HG03439 (cell line): ENCODE measurements around the gene FTH1.

Source experiments
- ATAC-seq: cut with Tn5 transposase; IDR thresholded peaks from one replicate; pipeline ENCODE4 v1.9.1; 2021; ENCODE audit warnings: mild to moderate bottlenecking, moderate library complexity; ENCODE audit not compliant: unreplicated experiment

FTH1 gene

DNA sequence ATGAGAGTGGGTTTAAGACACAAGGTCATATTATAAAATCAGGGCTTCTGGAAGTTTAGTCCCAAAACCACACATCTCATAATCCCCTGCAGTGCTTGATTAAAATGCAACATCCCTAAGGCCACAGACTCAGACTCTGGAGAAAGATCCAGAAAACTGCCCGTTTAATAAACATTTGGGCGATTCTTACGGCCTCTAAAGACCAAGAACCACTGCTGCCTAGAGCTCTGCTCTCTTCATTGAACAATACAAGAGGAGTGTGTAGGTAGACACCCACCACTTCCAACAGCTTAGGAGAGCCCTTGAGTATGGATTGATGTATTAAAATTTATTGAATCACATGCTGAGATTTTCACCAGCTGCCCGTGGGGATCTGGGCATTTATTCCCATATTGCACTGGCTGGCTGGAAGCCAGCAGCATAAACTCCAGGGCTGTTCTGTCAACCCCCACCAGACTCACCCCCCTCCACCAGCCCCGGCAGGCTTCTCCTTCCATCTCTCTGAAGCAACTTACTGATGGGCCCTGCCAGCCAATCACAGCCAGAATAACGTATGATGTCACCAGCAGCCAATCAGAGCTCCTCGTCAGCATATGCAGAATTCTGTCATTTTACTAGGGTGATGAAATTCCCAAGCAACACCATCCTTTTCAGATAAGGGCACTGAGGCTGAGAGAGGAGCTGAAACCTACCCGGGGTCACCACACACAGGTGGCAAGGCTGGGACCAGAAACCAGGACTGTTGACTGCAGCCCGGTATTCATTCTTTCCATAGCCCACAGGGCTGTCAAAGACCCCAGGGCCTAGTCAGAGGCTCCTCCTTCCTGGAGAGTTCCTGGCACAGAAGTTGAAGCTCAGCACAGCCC, 18.0 kb downstream of the FTH1 start:
- ATAC-seq = no peak

GRCh38 chr11:61948505-61948904, 18.9 kb downstream of the FTH1 start:
- ATAC-seq = no peak

GRCh38 chr11:61947486-61948210, 19.8 kb downstream of the FTH1 start:
- ATAC-seq = no peak

GRCh38 chr11:61946894-61947293, 20.5 kb downstream of the FTH1 start:
- ATAC-seq = no peak

- ATAC-seq = no peak
These were observed 22.2 kb downstream of the FTH1 start for GRCh38 chr11:61945191-61945590.

- ATAC-seq = no peak
These were observed 27.0 kb downstream of the FTH1 start for GRCh38 chr11:61940466-61940865.

DNA sequence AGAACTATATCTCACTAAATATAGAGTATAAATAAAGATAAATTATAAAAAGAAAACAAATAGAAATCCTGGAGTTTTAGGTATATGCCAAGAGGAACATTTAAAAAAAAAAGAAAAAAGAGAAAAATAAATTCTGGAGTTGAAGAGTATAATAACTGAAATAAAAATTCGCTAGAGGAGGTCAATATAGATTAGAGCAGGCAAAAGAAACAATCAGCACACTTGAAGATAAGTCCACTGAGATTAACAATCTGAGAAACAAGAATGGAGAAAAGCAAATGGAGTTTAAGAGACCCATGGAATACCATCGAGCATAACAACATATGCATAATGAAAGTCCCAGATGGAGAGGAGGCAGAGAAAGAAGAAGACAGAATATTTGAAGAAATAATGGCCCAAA, 31.6 kb downstream of the FTH1 start:
- ATAC-seq = no peak

- ATAC-seq = no peak
These were observed 36.5 kb downstream of the FTH1 start for GRCh38 chr11:61930933-61931332.

- ATAC-seq = no peak
These were observed 38.8 kb downstream of the FTH1 start for GRCh38 chr11:61928606-61929005.

DNA sequence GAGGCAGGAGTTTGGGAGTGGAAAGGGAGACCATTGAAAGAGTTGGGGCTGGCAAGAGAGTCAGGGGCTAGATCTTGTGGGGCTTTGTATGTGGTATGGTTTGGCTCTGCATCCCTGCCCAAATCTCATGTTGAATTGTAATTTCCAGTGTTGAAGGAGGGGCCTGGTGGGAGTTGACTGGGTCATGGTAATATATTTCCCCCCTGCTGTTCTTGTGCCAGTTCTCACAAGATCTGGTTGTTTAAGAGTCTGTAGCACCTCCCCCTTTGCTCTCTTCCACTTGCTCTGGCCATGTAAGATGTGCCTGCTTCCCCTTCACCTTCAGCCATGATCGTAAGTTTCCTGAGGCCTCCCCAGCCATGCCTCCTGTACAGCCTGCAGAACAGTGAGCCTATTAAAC, 39.9 kb downstream of the FTH1 start:
- ATAC-seq = no peak

- ATAC-seq = no peak
These were observed 41.2 kb downstream of the FTH1 start for GRCh38 chr11:61926235-61926634.

DNA sequence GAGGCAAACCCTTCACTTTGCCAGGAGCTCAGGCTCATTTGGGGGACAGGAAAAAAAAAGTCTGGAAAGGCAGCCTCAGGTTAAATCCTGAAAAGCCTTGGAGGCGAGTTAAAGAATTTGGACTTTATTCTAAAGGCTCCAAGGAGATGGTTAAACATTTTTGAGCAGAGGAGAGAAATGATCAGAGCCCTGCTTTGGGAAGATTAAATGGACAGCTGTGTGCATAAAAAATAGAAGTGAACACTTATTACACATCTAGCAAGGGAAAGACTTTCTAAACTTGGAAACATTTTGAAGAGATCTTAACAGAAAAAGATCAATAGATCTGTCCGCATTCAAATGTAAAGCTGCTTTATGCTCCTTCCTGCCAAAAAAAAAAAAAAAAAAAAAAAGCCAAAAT, 41.7 kb downstream of the FTH1 start:
- ATAC-seq = no peak

GRCh38 chr11:61924064-61924455, 43.4 kb downstream of the FTH1 start:
- ATAC-seq = no peak

GRCh38 chr11:61923166-61924063, 44.0 kb downstream of the FTH1 start:
- ATAC-seq = no peak

- ATAC-seq = no peak
These were observed 44.9 kb downstream of the FTH1 start for GRCh38 chr11:61922539-61922938.

- ATAC-seq = no peak
These were observed 46.0 kb downstream of the FTH1 start for GRCh38 chr11:61921446-61921845.

DNA sequence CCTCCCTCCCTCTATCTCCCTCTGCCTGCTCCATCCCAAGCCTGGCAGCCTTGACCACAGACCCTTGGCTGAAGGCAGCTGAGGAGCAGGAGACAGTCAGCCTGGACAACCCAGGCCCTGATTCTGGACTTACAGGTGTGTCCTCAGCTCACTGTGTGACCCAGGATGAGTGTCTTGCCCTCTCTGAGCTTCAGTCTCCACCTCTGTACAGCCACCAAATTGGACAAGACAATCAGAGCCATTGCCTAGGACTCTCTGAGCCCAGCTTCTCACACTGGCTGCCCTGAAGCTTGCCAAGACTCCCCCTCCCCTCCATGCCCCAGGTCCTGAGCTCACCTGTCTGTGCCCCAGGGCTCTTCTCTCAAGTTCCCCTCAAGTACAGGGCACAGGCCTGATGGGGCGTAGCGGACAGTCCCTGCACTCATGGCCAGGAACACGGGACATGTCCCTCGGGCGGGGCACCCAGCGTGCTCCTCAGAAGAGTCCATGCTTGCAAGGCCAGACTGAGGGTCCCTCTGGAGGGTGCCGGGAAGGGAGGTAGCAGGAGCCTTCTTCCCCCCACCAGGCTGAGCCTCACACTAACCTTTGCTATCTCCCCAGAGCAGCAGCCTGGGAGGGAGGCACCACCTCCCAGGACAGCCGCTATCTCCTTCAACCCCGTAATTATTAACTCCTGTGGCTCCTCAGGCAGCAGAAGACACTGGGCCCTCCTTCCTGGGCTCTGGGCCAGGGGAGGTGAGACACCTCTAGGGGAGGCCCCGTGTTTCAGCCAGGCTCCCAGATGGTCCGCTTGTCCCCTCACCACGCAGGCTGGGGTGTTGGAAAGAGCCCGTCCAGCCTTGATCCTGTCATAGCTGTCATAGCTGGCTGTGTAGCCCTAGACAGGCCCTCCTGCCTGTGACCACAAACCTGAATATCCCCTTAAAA, 47.5 kb downstream of the FTH1 start:
- no peak for ATAC-seq

DNA sequence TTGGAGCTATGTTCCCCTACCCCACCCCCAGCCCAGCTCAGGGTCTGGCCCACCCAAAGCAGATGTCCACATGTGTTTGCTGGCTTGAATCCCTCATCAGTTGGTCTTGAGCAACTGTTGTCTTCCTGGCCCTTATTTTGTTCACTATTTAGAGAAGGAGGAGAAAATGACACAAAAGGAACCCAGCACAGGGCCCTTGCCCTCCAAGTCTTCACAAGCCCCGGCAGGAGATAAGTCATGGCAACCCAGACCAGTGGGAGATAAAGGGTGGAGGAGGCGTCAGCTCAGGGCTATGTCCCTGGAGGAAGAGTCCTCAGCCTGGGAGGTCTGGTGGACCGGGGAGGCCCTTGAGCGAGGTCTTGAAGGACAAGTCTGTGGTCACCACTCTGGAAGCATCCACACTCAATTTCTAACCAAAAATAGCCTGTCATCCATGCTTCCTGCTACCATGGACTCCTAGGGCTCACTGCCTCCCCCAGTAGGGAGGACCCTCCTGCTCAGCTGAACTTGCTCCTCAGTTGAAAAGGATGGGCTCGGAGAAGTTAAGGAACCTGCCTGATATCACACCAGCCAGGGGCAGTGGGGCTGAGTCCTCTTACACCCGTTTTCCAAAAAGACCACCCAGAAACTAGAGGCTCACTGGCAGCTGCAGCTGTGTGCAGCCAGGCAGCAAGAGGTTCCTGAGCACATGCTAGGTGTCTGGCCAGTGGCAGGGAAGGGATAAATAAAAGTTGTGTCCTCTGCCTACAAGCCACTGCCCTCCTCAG, 48.3 kb downstream of the FTH1 start:
- no peak for ATAC-seq

DNA sequence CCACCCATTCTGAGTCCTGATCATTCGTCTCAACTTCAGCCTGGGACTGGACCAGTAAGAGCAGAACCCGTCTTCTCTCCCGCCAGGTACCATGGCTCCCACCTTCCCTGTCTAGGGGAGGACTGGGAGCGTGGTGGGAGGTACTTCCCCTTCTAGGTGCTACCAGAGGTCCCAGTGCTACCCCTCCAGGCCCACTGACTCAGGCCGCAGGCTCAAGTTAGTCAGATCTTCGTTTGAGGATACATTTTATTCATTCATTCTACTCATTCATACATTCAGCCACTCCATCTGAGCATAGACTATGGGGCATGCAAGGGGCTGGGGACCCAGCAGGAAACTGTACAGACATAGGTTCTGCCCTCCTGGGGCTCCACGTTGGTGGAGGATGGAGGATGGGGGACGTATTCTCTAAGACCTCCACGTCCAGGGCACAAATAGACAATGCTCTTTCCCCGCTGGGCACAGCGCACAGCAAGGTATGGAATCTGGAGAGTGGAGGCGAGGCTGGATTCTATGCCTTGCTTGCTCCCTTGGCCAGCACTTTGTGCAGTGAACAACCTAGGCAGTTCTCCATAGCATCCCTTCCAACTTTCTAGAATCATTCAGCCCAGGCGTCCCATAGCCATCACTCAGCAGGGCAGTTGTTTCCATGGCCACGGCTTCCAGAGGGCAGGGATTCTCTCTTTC, 49.0 kb downstream of the FTH1 start:
- no peak for ATAC-seq
